H54 (cell line): ENCODE results near the gene CDK6.

Source experiments
- DNase-seq: peaks from one replicate; pipeline ENCODE4 v3.0.0; 2011; ENCODE audit warnings: low spot score, mixed read lengths; ENCODE audit not compliant: insufficient read length
- FAIRE-seq: peaks from 3 replicates; lab custom pipeline; 2011; peaks lifted over from hg19 to GRCh38; lab: Jason Lieb, UNC
- POLR2A ChIP-seq: IDR thresholded peaks from 2 replicates; pipeline ENCODE4 v1.6.1; 2011; ENCODE audit warnings: low read depth, mild to moderate bottlenecking, low read length

CDK6 gene

GRCh38 chr7:92694211-92694610, 142.2 kb downstream of the CDK6 start:
- DNase-seq (no peak), FAIRE-seq (no peak)
- TF ChIP-seq POLR2A, result no peak

GRCh38 chr7:92693519-92693918, 142.9 kb downstream of the CDK6 start:
- DNase-seq (no peak), FAIRE-seq (no peak)
- no peak for TF ChIP-seq POLR2A

GRCh38 chr7:92691578-92691977, 144.8 kb downstream of the CDK6 start:
- DNase-seq (no peak), FAIRE-seq (no peak)
- no peak for TF ChIP-seq POLR2A

GRCh38 chr7:92685136-92686042, 151.0 kb downstream of the CDK6 start:
- FAIRE-seq (no peak), DNase-seq (no peak)
- TF ChIP-seq POLR2A, result no peak

- FAIRE-seq, result no peak
- TF ChIP-seq POLR2A, result no peak
- no peak for DNase-seq
Measured at GRCh38 chr7:92684274-92684673, 152.1 kb downstream of the CDK6 start.

- no peak for DNase-seq
- FAIRE-seq, result no peak
- TF ChIP-seq POLR2A, result no peak
Measured at GRCh38 chr7:92682903-92683539, 153.4 kb downstream of the CDK6 start.

- FAIRE-seq (no peak), DNase-seq (no peak)
- no peak for TF ChIP-seq POLR2A
Measured at GRCh38 chr7:92682330-92682729, 154.0 kb downstream of the CDK6 start.

GRCh38 chr7:92681633-92682032, 154.7 kb downstream of the CDK6 start:
- TF ChIP-seq POLR2A, result no peak
- no peak for FAIRE-seq
- no peak for DNase-seq

- no peak for TF ChIP-seq POLR2A
Measured at GRCh38 chr7:92680442-92680841, 155.9 kb downstream of the CDK6 start.

GRCh38 chr7:92678291-92678920, 158.0 kb downstream of the CDK6 start:
- DNase-seq (no peak), FAIRE-seq (no peak)
- TF ChIP-seq POLR2A, result no peak

More at GRCh38 chr7:92680442-92680841, 155.9 kb downstream of the CDK6 start:
- no peak for DNase-seq
- no peak for FAIRE-seq

- FAIRE-seq, result no peak
- no peak for TF ChIP-seq POLR2A
- DNase-seq, result no peak
Measured at GRCh38 chr7:92674379-92674778, 162.0 kb downstream of the CDK6 start.

- DNase-seq (no peak), FAIRE-seq (no peak)
- TF ChIP-seq POLR2A, result no peak
Measured at GRCh38 chr7:92671505-92672169, 164.7 kb downstream of the CDK6 start.

- TF ChIP-seq POLR2A, result no peak
- no peak for DNase-seq
- FAIRE-seq, result no peak
Measured at GRCh38 chr7:92670204-92670851, 166.0 kb downstream of the CDK6 start.
